Ovary (tissue), 3 donors: ENCODE measurements around the gene PGRMC2.

ENCODE experiments used
- EP300 ChIP-seq: sonication (generic); formaldehyde crosslinking; IDR thresholded peaks from one replicate; pipeline ENCODE4 v1.6.1; 2017; ENCODE audit warnings: antibody characterized with exemption
- POLR2A ChIP-seq: fragments of 450-650 bp; IDR thresholded peaks from one replicate; pipeline ENCODE4 v1.6.1; 2017; ENCODE audit warnings: antibody characterized with exemption, mild to moderate bottlenecking, moderate library complexity
- TF ChIP-seq, protein P1 (sequence below), 3 donors: fragments of 450-650 bp in 2 of 3; fragments of 200-600 bp in 1 of 3; IDR thresholded peaks; one replicate each; pipeline versions ENCODE4 v1.5.1 to v1.8.0; 2016 to 2022; ENCODE audit warnings: antibody characterized with exemption in 3 of 3, mild to moderate bottlenecking in 1 of 3
- donor health status: DM: no; HTN: no; CAD: no.

GRCh38 chr4:128225148-128225547 is 62.5 kb downstream of the PGRMC2 start:
- TF ChIP-seq EP300 (no peak), POLR2A (no peak)
- TF ChIP-seq, protein P1, sequence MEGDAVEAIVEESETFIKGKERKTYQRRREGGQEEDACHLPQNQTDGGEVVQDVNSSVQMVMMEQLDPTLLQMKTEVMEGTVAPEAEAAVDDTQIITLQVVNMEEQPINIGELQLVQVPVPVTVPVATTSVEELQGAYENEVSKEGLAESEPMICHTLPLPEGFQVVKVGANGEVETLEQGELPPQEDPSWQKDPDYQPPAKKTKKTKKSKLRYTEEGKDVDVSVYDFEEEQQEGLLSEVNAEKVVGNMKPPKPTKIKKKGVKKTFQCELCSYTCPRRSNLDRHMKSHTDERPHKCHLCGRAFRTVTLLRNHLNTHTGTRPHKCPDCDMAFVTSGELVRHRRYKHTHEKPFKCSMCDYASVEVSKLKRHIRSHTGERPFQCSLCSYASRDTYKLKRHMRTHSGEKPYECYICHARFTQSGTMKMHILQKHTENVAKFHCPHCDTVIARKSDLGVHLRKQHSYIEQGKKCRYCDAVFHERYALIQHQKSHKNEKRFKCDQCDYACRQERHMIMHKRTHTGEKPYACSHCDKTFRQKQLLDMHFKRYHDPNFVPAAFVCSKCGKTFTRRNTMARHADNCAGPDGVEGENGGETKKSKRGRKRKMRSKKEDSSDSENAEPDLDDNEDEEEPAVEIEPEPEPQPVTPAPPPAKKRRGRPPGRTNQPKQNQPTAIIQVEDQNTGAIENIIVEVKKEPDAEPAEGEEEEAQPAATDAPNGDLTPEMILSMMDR (IDR thresholded peaks at IDR 0.05), result no peak
